ENCODE results near the gene SPR.

SPR gene

GRCh38 chr2:72887032-72887739 is at the start of gene SPR:
Gene SPR (plus strand): TSS chr2:72887408. CDS start chr2:72887433, 25 bp downstream.
- DNase-seq (ENCODE audit: low read depth), result peak; percentile 78
- TF ChIP-seq CTCF (IDR thresholded peaks at IDR 0.05; ENCODE audit: insufficient read depth, low read depth, low read length, missing control alignments), result peak; percentile 8
- H3K4me3 ChIP-seq (ENCODE audit: low read depth, low read length), result peak within 1 kb of the TSS; percentile 78

- no peak overlapping the region for H3K4me3 ChIP-seq (ENCODE audit: low read depth, low read length)
- no peak for TF ChIP-seq CTCF (IDR thresholded peaks at IDR 0.05; ENCODE audit: insufficient read depth, low read depth, low read length, missing control alignments)
- no peak for DNase-seq (ENCODE audit: low read depth)
Observed at GRCh38 chr2:72840066-72840465, 47.1 kb upstream of the SPR start.

DNA sequence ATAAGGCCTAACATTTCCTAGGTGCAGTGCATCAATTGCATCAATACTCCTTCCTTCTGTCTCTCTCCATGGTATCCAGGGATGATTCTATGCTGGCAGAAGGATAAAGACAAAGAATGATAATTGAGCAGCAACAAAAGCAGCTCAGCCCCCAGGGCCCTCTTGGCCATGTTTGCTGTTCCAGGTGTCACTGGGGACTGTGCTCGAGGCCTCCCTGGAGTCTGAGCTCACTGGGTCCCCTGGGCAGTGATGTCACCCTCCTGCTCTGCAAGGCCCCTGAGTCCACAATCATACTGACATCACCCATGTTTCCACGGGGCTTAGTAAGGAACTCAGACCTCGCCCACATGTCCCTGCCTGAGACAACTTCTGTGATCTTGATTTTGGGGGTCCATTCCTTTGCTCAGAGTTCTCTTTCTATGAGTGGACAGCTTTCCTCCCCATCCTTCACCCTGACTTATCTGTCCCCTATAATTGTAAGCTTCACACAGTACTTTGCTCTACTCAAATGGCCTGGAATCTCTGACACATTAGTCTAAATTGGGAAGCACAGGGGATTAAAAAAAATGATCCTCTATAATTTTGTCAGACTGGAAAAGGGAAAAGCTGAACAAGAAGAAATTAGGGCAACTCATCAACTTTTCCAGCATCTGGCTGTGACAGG is 45.6 kb upstream of the SPR start:
- DNase-seq (ENCODE audit: low read depth), result no peak
- H3K4me3 ChIP-seq (ENCODE audit: low read depth, low read length), result no peak overlapping the region
- TF ChIP-seq CTCF (IDR thresholded peaks at IDR 0.05; ENCODE audit: insufficient read depth, low read depth, low read length, missing control alignments), result no peak

DNA sequence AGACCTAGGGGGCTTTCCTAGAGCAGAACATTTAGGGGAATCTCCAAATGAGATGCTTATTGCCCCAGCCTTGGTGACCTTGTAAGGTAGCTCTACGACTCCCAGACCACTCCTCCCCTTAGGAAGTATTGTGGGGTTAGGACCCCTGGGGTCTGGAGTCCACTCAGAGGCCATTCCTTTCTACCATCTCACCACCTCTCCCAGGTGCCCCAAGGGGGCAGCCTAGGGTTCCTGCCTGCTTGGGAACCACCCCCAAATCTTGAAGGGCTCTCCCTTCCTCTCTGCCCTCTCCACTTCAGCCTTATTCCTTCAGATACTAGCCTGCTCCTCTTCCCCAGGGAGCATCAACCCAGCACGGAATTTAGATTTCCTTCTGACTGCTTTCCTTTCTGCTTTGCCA is 43.9 kb upstream of the SPR start:
- no peak overlapping the region for H3K4me3 ChIP-seq (ENCODE audit: low read depth, low read length)
- TF ChIP-seq CTCF (IDR thresholded peaks at IDR 0.05; ENCODE audit: insufficient read depth, low read depth, low read length, missing control alignments), result no peak
- DNase-seq (ENCODE audit: low read depth), result no peak

DNA sequence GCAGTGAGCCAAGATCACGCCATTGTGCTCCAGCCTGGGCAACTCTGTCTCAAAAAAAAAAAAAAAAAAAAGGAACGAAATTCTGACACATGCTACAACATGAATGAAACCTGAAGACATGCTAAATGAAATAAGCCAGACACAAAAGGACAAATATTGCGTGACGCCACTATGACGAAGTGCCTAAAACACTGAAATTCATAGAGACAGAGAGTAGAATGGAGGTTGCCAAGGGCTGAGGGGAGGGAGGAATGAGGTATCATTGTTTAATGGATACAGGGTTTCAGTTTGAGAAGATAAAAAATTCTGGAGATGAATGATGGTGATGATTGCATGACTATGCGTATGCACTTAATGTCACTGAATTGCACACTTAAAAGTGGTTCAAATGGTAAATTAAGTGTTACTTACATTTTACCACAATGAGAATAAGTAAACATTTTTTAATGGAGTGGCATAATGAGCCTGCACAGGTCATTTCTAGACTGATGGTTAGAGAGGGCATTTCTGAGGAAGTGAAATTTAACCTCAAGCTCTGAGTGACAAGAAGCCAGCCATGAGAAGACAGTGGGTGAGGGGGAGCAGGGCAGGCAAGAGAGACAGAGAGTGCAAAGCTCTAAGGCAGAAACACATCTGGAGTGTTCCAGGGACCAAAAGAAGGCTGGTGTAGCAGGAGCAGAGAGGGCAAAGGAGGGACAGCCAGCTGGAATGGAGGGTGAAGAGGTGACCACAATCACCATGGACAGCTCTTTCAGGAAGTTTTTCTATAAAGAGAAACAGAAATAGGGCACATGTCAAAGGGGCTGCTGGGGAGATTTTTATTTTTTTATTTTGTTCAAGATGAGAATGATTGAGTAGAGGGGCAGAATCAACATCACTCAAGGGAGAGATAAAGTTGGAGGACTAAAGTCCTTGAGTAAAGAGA is 40.8 kb upstream of the SPR start:
- TF ChIP-seq CTCF (IDR thresholded peaks at IDR 0.05; ENCODE audit: insufficient read depth, low read depth, low read length, missing control alignments), result no peak
- no peak overlapping the region for H3K4me3 ChIP-seq (ENCODE audit: low read depth, low read length)
- DNase-seq (ENCODE audit: low read depth), result peak; percentile 49

DNA sequence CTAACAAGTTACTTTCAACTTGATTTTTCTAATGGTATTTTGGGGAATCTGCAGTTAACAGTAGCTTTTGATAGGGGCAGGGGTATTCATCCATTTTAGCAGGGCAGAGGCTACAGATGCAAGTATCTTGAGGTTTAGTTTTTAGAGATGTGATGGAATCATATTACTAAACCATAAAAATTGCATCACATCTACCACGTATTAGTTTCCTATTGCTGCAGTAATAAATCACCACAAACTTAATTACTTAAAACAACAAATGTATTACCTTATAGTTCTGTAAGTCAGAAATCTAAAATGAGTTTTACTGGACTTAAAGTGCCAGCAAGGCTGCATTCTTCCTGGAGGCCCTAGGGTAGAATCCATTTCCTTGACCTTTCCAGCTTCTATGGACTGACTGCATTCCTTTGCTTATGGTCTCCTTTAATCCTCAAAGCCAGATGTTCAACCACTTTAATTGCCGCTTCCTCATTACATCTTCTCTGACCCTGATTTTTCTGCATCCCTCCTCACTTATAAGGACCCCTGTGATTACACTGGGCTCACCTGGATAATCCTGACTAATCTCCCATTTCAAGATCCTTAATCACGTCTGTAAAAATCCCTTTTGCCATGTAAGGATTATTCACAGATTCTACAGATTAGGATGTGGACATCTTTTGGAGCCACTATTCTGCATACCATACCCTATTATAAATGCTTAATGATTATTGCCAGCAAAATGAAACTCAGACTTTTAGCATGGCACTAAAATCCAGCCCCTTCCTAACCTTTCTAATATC is 39.5 kb upstream of the SPR start:
- TF ChIP-seq CTCF (IDR thresholded peaks at IDR 0.05; ENCODE audit: insufficient read depth, low read depth, low read length, missing control alignments), result no peak

More for the DNA sequence above, 39.5 kb upstream of the SPR start:
- no peak overlapping the region for H3K4me3 ChIP-seq (ENCODE audit: low read depth, low read length)
- DNase-seq (ENCODE audit: low read depth), result no peak
